Right renal cortex interstitium (tissue), 3 donors: ENCODE results near the gene LMF1. TPM values are rescaled to one million over a fixed set of nuclear protein-coding genes. Genes with fewer than 3 reads are reported as not detected.

Source experiments
- DNase-seq, 3 donors: peaks; one replicate each; pipeline ENCODE4 v3.0.0-alpha.2; 2013; ENCODE audit warnings: low read depth in 3 of 3, low spot score in 2 of 3
- polyA plus RNA-seq, 3 donors: library from polyadenylated mRNA; unstranded; fragments of 120-200 nt; gene quantifications; one replicate each; pipeline ENCODE4 v1.2.1, GENCODE V29; 2013; ENCODE audit not compliant: insufficient read length in 3 of 3

The LMF1 gene
- polyA plus RNA-seq, 3 donors: 13.8 to 16.3 (median 13.9) TPM

GRCh38 chr16:1003391-1004347 is 32.9 kb upstream of the LMF1 start:
- DNase-seq: no peak

- DNase-seq: no peak
Measured at GRCh38 chr16:1002399-1003166, 31.8 kb upstream of the LMF1 start.

- no peak for DNase-seq
Measured at GRCh38 chr16:1001096-1001495, 30.3 kb upstream of the LMF1 start.

- DNase-seq: no peak
Measured at GRCh38 chr16:1000608-1001007, 29.8 kb upstream of the LMF1 start.

- no peak for DNase-seq
Measured at GRCh38 chr16:999677-1000076, 28.9 kb upstream of the LMF1 start.

GRCh38 chr16:998615-999014 is 27.8 kb upstream of the LMF1 start:
- DNase-seq: no peak

- no peak for DNase-seq
Measured at GRCh38 chr16:998211-998610, 27.4 kb upstream of the LMF1 start.

GRCh38 chr16:997440-998051 is 26.8 kb upstream of the LMF1 start:
- no peak for DNase-seq

- no peak for DNase-seq
Measured at GRCh38 chr16:996681-997080, 25.9 kb upstream of the LMF1 start.

GRCh38 chr16:995783-996182 is 25.0 kb upstream of the LMF1 start:
- DNase-seq: no peak

- DNase-seq: no peak
Measured at GRCh38 chr16:995087-995486, 24.3 kb upstream of the LMF1 start.

GRCh38 chr16:993731-994130 is 22.9 kb upstream of the LMF1 start:
- no peak for DNase-seq

- DNase-seq: no peak
Measured at GRCh38 chr16:991773-992172, 21.0 kb upstream of the LMF1 start.

- DNase-seq: no peak
Measured at GRCh38 chr16:991345-991744, 20.6 kb upstream of the LMF1 start.

- DNase-seq: no peak
Measured at GRCh38 chr16:990516-991291, 19.9 kb upstream of the LMF1 start.

- DNase-seq: no peak
Measured at GRCh38 chr16:989354-989814, 18.6 kb upstream of the LMF1 start.

- DNase-seq: no peak
Measured at GRCh38 chr16:988471-989353, 17.9 kb upstream of the LMF1 start.

GRCh38 chr16:987906-988305 is 17.1 kb upstream of the LMF1 start:
- DNase-seq: no peak

GRCh38 chr16:986925-987582 is 16.3 kb upstream of the LMF1 start:
- no peak for DNase-seq
